Measurements from ENCODE around the gene IL17RB.

IL17RB gene

GRCh38 chr3:53865732-53866499 lies 19.5 kb downstream of the IL17RB start:
- DNase-seq, result no peak

GRCh38 chr3:53880396-53881345 lies 34.3 kb downstream of the IL17RB start:
- no peak for DNase-seq

DNA sequence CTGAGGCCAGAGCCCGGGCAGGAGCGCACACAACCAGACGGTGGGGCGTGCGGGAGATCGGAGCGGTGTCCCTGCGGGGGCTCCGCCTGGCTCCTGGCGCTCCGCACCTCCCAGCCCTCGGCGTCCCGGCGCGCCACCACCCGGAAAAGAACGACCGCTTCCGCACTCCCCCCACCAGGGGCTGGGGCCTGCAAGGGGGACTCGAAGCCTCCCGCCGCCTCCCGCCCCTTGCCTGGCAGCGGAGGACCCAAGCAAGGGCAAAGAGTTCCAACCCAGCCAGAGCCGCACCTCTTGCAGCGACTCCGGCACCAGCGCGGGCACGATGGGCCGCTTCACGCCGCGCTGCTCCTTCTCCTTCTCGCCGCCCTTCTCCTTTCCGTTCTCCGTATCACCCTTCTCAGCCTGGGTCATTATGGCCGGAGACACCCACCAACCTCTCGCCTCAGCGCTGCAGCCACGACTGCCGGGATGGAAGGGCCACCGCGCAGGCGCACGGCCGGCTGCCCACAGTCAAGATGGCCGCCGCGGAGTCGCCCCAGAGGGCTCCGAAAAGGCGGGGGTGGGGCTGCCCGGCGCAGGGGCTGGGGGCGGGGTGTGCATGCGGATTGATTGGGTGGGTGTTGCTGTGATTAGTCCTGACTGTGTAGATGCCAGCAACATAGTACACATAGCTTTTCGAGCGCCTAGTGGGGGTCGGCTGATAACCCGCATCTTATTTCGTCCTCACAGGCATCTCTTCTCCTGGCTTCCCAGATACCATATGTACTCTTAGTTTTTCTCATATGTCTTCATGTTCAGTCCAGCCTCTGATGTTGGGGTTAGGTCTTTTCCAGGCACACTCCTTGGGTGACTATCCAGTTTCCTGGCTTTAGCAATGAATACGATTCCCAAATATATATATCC lies 35.6 kb downstream of the IL17RB start, which contains the start of gene ACTR8:
Gene ACTR8 (minus strand): TSS at position 462 of the 903 bp plus-strand sequence. CDS start 51 bp downstream, at position 411.
- peak; percentile 8 for DNase-seq

DNA sequence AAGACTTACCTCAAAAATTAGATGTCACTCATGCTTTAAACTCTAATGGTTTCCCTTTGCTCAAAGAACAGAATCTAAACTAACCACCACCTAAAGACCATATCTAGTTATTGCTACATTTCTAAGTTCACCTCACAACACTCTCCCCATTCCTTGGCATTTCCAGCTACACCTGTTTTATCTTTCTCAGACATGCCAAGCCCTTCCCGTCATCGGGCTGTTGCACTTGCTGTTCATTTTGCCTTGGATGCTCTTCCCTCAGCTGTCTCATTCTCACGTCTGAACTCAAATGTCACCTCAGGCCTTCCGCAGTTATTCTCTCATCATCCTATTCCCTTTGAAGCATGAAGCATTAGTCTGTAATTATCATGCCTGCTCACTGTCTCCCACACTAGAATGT lies 36.6 kb downstream of the IL17RB start:
- DNase-seq, result no peak

- no peak for DNase-seq
Measured at GRCh38 chr3:53884623-53885022, 38.3 kb downstream of the IL17RB start.

DNA sequence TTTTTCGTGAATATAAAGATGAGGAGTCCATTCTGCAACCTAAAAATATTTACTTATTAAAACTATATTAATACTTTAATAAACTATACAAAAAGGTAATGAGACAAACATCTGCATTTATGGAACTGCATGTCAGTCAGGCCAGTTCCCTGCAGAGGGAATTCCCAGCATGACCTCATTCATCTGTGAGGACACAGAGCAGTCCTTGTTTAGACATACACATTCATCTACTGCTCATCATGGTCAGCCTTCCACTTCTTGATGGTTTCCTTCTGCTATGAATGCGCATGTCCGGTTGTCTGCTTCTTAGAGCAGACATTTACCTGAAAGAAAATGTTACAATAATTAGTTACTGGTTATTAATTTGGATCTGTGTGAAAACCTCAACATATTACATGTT lies 38.9 kb downstream of the IL17RB start:
- DNase-seq, result no peak

GRCh38 chr3:53887446-53887845 lies 41.1 kb downstream of the IL17RB start:
- no peak for DNase-seq

GRCh38 chr3:53888232-53888631 lies 41.9 kb downstream of the IL17RB start:
- no peak for DNase-seq

DNA sequence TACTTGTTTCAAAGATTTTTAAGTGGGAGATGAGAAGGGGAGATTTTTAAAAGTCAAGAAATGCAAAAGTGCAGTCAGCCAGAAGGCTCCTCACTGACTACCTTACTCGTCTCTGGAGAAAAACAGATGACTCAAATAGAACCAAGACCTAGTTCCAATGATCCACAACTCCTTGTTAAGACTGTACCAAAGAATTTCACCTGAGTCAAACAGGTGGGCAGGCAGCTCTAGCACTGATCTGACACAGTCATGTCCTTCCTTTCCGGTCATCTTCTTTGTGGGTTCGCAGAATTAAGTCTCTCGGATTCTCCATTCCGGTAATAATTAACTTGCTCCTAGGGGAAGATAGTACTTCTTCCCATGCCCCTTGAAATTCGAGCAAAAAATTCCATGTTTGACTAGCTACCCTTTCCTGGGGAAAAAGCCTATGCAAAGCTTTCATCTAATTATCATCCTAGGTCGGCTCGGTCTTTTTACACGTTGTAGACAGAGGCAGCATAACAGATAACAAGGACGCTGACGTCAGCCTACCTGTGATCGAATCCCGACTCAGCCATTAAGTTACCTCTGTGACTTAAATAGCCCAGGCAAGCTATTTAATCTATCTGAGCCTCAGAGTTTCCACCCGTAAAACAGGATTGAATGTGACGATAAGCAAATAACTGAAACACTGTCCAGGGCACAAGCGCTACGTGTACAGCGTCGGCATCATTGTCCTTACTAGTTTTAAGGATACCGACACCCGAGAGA lies 44.5 kb downstream of the IL17RB start:
- no peak for DNase-seq

DNA sequence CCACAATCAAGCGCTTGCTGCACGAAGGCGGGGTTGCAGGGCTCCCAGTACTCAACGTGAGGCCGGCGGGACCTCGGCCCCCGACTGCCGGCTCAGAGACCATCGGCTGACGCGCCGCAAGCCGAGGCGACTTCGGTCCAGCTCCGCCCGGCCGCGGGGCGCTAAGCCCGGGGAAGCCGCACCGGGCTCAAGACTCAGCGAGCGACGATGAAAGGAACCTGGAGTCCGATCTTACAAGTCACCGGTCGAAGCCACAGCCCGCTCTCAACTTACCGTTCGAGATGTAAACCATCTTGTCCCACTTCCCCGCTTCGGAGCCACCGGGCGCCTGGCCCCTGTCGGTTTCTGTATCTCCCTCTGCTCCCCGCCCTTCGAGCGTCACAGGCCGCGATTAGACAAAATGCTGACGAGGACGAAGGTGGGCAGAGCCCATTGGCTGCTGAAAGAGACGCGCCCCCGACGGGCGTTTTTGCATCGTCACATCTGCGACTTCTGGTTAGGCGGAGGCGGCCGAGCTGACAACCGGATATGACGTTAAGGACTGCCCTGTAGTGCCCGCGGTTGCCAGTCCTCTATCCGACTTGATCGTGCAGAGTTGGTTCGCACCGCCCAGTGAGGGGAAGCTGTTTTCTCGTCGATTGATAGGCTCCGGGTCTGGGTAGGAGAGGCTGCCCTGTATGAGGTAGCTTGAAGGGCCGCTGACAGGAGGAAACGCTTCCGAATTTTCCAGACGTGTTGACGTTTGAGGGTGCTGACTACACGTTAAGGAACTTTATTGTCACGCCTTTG lies 45.3 kb downstream of the IL17RB start, which contains the start of gene SELENOK:
Gene SELENOK (minus strand): TSS at position 363 of the 789 bp plus-strand sequence.
- peak; percentile 91 for DNase-seq

DNA sequence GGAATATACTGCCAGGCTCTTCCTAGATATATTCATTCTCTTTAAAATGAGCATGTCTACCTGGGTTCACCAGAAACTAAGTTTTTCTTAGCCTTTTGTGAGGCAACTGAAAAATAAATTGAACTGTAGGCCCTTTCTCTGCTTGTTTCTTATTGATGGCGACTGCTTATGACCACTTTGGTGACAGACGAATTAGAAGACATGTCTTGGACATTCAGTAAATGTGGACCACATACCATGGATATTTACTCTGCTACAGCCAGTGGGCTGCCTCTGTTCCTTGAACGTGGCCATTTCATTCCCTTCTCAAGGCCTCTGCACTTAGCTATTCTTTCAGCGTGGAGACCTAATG lies 45.9 kb downstream of the IL17RB start:
- DNase-seq, result no peak

DNA sequence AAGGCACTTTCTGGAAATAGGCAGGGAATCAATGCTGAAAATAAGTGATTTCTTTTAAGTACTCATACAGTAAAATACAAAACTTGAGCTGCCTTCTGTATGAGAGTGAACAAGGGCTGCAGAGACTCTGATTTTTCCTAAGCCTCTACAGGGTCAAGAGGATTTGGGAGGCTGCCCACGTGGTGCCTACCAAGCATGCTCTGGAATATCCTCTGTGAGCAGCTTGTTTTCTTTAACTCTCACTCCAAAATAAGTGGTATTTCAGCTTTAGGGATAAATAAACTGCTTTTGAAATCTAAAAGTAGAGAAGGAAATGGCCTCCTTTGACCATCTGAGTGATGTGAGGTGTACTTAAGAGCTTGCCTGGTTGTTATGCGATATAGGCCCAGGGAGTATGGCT lies 53.4 kb downstream of the IL17RB start:
- no peak for DNase-seq

GRCh38 chr3:53900666-53901331 lies 54.4 kb downstream of the IL17RB start:
- no peak for DNase-seq

GRCh38 chr3:53902067-53902466 lies 55.7 kb downstream of the IL17RB start:
- DNase-seq, result no peak

GRCh38 chr3:53902711-53903110 lies 56.3 kb downstream of the IL17RB start:
- no peak for DNase-seq

DNA sequence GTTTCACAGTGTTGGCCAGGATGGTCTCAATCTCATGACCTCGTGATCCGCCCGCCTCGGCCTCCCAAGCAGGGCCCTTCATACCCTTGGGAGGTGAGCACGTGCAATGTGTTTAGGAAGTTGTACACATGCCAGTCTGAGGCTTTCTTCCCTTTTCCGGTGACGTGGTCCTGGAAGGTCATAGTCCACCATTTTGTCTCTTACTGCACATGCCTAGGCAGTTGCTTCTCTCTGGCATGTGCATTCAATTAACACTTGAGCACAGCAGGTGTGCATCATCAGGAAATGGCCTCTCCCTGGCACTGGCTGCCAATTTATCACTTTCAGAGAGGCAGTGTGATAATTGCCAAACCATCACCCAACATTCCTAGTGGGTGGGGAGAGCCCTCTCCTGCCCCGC lies 67.0 kb downstream of the IL17RB start:
- DNase-seq, result no peak

Measured in DMS153 (cell line).